Adipose tissue (tissue), 3 donors: Measurements from ENCODE around the gene STK11IP. TPM values are rescaled to one million over a fixed set of nuclear protein-coding genes. Genes with fewer than 3 reads are reported as not detected.

Experiments
- H3K27ac ChIP-seq: one replicate; pipeline ENCODE4 v1.5.1; 2013; ENCODE audit warnings: low read depth, low read length
- WGBS, 3 donors: extraction: QIAGEN DNeasy Blood & Tissue Kit; methylation state at CpG; one replicate each; pipeline ENCODE4 v1.1.7; 2013; 5-methylcytosine and 5-hydroxymethylcytosine counted together
- polyA plus RNA-seq, 3 donors: library from polyadenylated mRNA; stranded (reverse); fragments of 200-250 nt; gene quantifications; one replicate each; pipeline ENCODE4 v1.2.3, GENCODE V29; 2013
- donor health status: healthy with polysubstance abuse.
- donor health status: Bipolar disorder and iron deficiency.
- donor health status: healthy.

Gene STK11IP
- polyA plus RNA-seq, 3 donors = 13.0 to 16.8 (median 15.7) TPM

DNA sequence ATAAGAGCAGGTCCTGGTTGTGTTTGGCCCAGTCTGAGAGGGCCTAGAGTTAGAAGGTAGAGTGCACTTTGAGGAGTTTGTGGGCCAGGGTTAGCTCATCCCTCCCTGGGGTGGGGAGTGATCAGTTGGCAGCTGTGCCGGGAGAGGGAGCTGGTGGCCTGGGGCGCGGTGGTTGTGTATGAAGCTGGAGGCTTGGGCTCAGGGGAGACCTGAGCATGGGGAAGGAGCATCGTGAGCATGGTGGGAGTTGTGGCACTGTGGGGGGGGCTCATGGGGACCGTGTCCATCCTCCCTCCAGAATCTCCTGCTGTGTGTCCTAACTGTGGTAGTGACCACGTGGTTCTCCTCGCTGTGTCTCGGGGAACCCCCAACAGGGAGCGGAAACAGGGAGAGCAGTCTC lies 13.6 kb downstream of the STK11IP start:
- H3K27ac ChIP-seq = no peak overlapping the region
- 88 to 95% (median 94%) methylated on average over 7 to 9 of the region's 9 CpGs for WGBS, 3 donors

DNA sequence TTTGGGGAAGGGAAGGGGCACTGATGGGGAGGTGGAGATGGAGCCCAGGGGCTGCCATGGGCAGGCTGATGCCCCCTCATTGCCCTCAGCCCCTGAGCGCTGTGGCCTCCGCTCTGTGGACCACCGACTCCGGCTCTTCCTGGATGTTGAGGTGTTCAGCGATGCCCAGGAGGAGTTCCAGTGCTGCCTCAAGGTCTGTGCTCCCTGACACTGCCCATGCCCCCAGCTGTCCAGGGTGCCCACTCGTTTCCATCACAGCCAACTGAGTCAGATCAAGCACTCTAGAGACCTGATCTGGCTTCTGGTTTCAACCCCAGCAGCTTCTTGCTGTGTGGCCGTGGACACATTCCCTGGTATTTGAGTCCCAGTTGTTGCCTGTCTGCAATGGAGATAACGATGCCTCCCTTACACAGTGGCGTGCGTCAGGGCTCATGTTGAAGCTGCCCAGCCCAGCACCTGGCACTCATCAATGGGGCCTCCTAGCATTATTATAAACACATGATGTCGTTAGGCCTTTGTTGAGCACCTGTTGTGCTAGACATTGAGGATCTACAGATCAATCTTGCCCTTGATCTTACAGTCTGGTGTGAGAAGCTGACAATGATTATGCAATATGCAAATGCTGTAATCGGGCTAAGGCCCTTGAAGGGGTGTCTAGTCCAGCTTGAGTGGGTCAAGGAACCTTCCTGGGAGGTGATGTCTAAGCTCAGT lies 14.4 kb downstream of the STK11IP start:
- 75 to 81% (median 80%) methylated on average over 8 to 12 of the region's 12 CpGs for WGBS, 3 donors
- no peak overlapping the region for H3K27ac ChIP-seq

DNA sequence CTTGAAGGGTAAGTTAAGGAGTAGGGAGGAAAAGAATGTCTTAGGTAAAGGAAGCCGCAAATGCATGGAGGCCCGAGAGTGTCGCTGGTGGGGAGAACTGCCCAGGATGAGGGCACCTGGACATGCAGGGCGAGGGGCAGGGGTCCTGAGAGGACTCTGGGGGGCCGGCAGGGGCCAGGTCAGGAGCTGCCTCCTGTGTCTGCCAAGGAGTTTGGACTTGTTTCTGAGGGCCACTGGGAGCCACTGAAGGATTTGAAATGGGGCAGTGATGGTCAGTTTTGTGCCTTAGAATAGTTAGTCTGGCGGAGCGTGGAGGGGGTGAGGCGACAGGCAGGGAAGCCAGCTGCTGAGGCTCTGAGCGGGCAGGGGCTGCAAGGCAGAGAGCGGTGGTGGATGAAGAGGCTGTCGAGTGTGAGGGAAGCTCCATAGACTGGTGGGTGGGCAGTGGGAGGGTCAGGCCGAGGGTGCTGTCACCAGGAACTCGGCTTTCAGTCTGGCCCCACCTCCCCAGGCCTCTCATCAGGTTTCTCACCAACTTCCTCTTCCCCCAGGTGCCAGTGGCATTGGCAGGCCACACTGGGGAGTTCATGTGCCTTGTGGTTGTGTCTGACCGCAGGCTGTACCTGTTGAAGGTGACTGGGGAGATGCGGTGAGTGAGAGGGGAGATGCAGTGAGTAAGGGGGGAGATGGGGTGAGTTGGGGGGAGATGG lies 15.1 kb downstream of the STK11IP start:
- 80 to 91% (median 83%) methylated on average over 15 of the region's 15 CpGs for WGBS, 3 donors
- H3K27ac ChIP-seq = no peak overlapping the region

DNA sequence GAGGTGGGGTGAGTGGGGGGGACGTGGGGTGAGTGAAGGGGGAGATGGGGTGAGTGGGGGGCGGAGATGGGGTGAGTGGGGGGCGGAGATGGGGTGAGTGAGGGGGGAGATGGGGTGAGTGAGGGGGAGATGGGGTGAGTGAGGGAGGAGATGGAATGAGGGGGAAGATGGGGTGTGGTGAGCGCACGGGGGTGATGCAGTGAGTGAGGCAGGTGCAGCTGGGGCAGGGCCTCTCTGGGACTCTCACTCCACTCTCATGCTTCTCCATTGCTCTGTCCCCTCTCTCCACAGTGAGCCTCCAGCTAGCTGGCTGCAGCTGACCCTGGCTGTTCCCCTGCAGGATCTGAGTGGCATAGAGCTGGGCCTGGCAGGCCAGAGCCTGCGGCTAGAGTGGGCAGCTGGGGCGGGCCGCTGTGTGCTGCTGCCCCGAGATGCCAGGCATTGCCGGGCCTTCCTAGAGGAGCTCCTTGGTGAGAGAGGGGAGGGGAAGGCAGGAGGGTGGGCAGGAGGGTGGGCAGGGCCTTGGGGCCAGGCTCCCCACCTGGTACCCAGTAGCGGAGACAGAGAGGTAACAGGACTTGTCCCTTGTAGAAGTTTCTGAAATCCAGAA lies 15.9 kb downstream of the STK11IP start:
- WGBS, 3 donors = 95 to 98% (median 95%) methylated on average over 8 to 11 of the region's 11 CpGs
- H3K27ac ChIP-seq = no peak overlapping the region

DNA sequence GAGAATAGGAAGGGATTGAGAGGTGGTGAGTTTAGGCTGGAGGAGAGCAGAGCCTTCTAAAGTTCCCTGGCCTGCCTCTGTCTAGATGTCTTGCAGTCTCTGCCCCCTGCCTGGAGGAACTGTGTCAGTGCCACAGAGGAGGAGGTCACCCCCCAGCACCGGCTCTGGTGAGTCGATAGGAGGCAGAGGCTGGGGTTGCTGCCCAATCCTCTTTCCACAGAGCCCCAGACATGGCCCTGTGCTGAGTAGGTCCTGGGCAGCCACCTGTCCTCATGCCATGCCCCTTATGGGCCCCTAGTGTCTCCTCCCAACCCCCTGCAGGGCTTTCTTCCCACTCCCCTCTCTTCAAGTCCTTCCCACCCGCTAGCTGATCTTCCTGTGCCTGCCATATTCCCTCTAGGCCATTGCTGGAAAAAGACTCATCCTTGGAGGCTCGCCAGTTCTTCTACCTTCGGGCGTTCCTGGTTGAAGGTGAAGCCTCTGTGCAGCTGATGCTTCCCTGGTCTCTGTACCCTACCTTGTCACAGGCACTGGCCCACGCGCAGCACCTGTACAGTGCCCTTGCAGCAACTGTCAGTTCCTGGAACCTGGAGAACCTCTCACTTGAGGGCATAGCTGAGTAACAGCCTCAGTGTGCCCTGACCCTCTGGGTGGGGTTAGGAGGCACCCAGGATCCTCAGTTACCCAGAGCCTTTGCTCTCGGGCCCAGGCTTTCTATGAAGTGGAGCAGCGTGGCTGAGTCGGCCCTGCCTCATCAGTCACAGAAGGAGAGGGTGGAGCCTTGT lies 16.6 kb downstream of the STK11IP start:
- 93 to 94% (median 93%) methylated on average over 11 of the region's 11 CpGs for WGBS, 3 donors

DNA sequence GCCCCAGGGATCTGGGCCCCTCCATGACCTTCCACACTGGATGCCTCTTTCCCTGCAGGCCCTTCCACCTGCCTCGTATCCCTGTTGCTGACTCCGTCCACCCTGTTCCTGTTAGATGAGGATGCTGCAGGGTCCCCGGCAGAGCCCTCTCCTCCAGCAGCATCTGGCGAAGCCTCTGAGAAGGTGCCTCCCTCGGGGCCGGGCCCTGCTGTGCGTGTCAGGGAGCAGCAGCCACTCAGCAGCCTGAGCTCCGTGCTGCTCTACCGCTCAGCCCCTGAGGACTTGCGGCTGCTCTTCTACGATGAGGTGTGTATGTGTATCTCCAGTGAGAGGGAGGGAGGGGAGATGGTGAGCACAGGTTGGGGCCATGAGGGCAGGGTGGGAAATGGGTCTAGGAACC lies 17.4 kb downstream of the STK11IP start:
- no peak overlapping the region for H3K27ac ChIP-seq
- 95 to 96% (median 96%) methylated on average over 11 of the region's 11 CpGs for WGBS, 3 donors

More for the DNA sequence above, 16.6 kb downstream of the STK11IP start:
- no peak overlapping the region for H3K27ac ChIP-seq

DNA sequence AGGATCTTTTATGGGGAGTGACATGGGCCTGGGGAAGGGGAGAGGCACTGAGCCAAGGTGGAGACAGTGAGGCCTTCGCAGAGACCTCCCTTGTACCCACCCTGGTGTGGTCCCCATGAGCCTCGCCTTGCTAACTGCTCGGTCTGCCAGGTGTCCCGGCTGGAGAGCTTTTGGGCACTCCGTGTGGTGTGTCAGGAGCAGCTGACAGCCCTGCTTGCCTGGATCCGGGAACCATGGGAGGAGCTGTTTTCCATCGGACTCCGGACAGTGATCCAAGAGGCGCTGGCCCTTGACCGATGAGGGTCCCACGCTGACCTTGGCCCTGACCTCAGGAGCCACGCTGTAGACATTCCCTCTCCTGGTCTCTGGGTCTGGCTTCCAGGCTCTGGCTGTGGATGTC lies 18.2 kb downstream of the STK11IP start:
- WGBS, 3 donors = 85 to 93% (median 86%) methylated on average over 11 to 12 of the region's 12 CpGs

DNA sequence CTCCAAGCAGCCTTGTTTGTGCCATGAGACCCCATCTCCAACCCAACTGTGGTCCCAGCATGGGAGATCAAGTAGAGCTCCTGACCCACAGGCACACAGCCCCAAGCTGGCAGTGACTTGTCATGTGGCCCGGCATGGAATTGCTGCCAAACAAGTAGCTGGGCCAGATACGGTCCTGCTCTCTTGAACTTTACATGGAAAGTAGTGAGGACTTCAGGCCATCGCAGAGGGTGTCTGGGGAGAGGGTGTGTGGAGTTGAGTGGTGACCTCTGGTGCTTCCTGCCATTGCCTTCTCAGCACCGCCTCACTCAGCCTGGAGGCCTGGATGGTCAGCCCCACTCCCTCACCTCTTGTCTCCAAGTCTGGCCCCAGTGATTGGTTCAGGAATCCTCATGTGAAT lies 18.9 kb downstream of the STK11IP start:
- H3K27ac ChIP-seq = no peak overlapping the region
- WGBS, 3 donors = 70 to 88% (median 76%) methylated on average over 4 of the region's 4 CpGs

More for the DNA sequence above, 18.2 kb downstream of the STK11IP start:
- H3K27ac ChIP-seq = no peak overlapping the region

DNA sequence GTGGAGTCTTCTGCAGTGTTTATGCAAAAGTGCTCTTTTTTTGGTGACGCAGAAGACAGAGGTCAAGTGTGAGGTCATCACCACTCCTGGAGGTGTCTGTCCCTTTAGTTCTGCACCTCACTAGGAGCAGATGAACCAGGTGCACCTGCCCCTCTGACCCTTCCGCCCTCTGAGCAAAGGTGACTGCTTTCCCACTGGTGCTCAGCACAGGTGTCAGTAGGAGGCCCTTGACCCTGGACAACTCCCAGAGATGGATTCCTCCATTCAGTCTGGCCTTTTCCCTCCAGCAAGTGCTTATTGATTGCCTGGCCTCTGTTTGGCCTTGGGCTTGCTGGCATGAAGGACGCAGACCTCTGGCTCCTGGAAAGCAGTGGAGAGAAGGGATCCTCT lies 21.1 kb downstream of the STK11IP start:
- 71 to 93% (median 88%) methylated on average over 3 of the region's 3 CpGs for WGBS, 3 donors
- no peak overlapping the region for H3K27ac ChIP-seq

DNA sequence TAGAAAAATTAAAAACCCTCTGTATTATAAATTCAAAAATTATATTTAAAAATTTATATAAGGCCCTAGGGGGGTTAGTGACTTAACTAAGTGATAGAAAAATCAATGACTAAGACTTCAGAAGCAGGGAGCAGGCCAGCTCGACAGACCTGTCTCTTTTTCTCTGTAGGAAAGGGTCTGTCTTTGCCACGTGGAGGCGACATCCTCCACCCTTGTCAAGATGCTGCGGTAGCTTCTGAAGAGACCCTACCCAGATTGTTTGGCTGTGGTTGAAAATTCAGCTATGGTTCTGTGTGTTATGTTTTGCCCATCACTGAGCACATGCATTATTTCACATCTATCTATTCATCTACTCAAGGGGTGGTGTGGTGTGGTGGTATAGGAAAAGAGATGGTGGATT lies 21.6 kb downstream of the STK11IP start:
- no peak overlapping the region for H3K27ac ChIP-seq
- WGBS, 3 donors = 64 to 77% (median 71%) methylated on average over 4 of the region's 4 CpGs

DNA sequence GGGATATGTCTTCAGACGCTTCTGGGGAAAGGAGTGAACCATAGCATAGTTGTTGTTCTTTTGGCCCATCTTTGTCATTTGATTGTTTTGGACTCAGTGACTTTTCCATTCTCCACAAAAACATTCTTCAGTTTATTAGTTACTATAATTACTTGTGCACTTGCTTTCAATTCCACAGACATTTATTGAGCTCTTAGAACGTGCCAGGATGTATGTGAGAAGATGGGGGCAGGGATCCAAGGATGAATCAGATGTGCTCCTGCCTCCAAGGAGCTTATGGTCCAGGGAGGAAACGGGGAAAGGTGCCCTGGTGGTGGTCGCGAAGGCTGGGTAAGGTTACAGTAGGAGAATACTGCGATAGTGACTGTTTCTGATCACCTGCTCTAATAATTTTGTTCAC lies 22.9 kb downstream of the STK11IP start:
- 79 to 92% (median 90%) methylated on average over 6 of the region's 6 CpGs for WGBS, 3 donors

DNA sequence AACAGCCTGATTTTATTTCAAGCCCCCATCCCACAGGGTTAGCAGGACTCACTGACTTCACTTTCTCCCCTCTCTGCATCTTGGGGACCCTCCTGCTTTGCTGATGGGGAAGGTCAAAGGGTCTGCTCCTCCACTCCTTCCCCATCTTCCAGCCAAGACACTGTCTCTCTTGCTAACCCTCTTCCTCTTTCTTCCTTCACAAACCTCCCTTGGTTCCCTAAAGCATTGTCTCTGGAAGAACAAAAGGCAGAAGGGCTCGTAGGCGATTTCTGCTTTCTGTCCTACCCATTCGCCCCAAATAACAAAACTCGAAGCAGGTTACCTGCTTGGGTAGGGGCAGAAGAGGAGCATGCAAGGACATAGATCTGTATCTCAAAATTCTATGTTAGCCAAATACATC lies 24.3 kb downstream of the STK11IP start:
- whole genome bisulfite sequencing, 3 donors = 68 to 87% (median 72%) methylated on average over 4 of the region's 4 CpGs
- H3K27ac ChIP-seq = no peak overlapping the region

More for the DNA sequence above, 22.9 kb downstream of the STK11IP start:
- no peak overlapping the region for H3K27ac ChIP-seq

DNA sequence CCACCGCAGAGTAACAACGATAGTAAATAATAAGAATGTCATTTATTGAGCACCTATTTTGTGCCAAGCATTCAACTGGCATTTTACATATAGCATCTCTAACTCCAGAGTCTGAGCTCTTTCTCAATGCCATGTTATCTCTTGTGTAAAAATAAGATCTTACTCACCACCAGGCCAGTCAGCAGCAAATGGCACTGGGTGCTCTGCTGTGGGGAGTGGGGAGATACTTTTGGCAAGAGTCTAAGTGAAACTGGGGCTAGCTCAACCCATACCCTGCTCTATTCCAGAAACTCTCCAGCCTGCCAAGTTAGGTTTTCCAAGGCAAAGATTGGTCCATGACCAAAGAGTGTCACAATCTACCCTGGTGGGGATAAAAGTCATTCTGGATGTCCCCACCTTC lies 24.8 kb downstream of the STK11IP start:
- H3K27ac ChIP-seq = no peak overlapping the region
- WGBS, 3 donors = 94 to 98% (median 94%) methylated on average over 2 of the region's 2 CpGs

DNA sequence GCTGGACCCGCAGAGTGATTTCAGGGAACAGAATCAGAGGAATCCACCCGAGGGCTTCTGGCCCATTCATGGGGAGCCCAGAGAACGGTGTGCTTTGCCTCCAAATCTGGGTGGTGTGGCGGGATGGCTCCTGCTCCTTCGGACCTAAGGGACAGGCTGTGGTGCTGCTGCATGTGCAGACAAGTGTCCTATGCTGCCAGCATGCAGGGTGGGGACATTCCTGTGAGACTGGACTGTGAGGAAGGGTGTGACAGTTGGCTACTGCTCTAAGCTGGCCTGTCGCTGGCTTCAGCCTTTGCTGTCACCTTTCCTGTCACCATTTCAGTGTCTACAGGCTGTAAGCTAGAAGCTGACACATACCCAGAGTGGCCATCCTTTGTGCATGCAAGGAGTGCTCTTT lies 26.9 kb downstream of the STK11IP start:
- WGBS, 3 donors = 77 to 88% (median 80%) methylated on average over 6 of the region's 6 CpGs

DNA sequence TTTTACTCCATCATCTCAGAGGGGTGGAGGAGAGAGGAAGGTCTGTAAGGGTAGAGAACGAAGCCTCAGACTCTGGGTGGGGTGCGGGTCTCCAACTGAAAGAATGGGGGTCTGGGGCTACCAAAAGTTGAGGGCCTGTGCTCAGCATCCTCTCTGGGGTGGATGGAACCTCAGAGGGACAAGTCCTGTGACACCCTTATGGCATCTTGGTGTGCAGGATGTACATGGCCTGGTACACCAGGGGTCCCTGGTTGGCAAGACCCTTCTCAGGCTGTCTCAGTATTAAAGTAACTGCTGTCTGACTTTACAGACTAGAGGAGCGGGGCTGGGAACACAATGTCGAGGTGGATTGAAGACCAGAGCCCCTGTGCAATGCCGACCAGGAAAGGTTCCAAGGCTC lies 27.5 kb downstream of the STK11IP start:
- 92 to 97% (median 93%) methylated on average over 5 of the region's 5 CpGs for WGBS, 3 donors
- H3K27ac ChIP-seq = no peak overlapping the region

More for the DNA sequence above, 26.9 kb downstream of the STK11IP start:
- no peak overlapping the region for H3K27ac ChIP-seq

DNA sequence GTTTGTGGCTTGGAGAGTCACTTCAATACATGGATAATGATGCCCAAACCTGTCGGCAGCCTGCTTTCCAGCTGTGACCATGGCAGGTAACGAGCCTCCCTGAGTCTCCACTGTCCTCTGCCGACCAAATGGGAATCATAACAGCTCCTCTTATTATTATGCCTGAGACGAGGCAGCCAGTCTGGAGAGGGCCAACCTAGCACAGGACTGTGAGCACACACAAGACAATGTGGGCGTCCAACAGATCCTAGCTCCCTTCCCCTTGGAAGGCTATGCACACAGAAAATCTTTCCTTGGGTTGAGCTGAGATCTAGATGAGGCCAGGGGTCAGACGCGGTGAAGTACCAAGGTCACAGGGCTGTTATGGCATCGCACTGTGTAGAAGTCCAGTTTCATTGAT lies 28.9 kb downstream of the STK11IP start:
- 68 to 85% (median 78%) methylated on average over 8 of the region's 8 CpGs for WGBS, 3 donors

DNA sequence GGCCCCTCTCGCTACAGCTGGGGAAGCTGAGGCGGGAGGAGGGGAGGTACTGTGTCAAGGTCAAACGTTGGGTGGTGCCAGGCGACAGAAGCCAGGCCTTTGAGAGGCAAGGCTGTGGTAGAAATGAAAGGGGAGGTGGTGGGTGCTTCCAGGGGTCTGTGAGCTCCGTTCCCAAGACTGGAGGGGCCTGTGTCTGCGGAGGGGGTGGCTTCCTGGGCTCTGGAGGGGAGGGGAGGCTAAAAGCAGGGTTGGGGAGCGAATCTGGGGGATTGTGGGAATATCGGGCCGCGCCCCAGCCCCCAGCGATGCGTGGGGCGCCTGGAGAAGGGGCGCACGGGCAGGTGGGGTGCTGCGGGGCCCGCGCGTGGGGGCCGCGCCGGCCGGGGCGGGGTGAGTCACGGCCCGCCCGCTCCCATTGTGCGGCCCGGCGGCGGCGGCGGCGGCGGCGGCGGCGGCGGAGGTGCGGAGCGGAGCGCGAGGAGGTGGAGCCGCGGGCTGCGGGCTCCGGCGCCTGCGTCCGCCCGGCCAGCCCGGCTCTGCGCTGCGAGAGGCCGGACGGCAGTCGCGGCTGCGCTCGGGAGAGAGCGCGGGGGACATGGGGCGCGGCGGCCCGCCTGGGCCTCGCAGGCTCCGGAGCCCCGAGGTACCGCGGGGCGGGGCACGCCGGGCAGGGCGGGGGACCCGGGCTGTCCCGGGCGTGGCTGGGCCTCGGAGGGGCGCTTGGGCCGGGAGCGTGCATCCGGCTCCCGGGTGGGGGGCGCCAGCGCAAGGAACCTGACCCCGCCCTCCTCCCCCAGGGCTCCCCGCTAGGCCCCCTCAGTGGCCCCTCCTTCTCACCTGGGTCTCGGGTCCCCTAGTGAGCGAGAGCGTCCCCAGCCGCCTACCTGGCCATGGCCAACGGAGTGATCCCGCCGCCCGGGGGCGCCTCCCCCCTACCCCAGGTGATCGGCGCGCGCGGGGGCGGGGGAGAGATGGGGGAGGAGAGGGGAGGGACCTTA lies 29.7 kb downstream of the STK11IP start, which contains the start of gene SLC4A3:
TSS of gene SLC4A3 (plus strand) at position 528 of the 998 bp plus-strand sequence. CDS start at position 891, 363 bp downstream.
- WGBS, 3 donors = 4 to 5% (median 5%) methylated on average over 15 to 89 of the region's 103 CpGs
- H3K27ac ChIP-seq = no peak within 1 kb of the TSS

More for the DNA sequence above, 28.9 kb downstream of the STK11IP start:
- H3K27ac ChIP-seq = no peak overlapping the region
